ENCODE data around the gene PRKRIP1. TPM values are rescaled to one million over a fixed set of nuclear protein-coding genes. Genes with fewer than 3 reads are reported as not detected.
A peak's percentile ranks its signal among the peaks of the same experiment; 100 is the strongest.

Gene PRKRIP1
- total and polyA plus RNA-seq, 8 donors = 9.1 to 40.1 (median 11.6) TPM

DNA sequence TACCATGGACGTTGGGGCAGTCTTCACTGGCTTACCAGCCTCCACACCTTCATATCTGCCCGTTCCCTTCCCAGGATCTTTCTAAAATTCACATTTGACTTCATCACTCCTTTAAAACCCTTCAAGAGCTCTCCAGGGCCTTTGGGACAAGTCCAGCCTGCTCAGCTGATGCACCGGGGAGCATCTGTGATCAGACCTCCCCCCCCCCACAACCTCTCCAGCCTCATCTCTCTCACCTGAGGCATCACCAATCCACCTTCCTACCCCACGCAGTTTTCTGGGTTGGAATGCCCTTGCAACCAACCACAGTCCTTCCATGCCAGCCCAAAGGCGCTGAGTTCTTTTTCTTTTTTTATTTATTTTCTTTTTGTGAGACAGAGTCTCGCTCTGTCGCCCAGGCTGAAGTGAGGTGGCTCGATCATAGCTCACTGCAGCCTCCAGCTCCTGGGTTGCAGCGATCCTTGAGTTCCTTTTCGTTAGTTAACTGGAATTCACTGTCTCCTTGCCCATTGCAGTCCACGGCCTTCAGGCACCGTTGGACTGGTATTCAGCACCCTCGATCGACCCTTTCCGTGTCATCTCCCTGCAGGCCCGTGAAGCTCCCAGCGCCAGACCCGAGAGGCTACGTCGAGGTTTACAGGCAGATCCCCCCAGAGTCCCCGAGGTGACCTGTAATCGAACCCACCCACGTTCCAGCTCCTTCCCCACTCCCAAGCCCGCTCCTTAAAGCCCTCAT lies 67.8 kb downstream of the PRKRIP1 start:
- H3K27me3 ChIP-seq = no peaks in the 10 kb centered on the region
- no peak for FAIRE-seq
- DNase-seq = peak in 2 of 6 donors; percentile 16 to 38
- H3K36me3 ChIP-seq = no peaks in the 10 kb centered on the region
- ATAC-seq = peak in 3 of 4 donors; percentile 7 to 9 (median 8)
- no peaks in the 10 kb centered on the region for H3K9me3 ChIP-seq
- 7 to 10% methylated on average over 23 to 24 of the region's 24 CpGs for WGBS, 2 donors
- H3K27ac ChIP-seq = peak overlapping the region in 2 of 4 donors; percentile 38 to 71
- TF ChIP-seq, protein P1, sequence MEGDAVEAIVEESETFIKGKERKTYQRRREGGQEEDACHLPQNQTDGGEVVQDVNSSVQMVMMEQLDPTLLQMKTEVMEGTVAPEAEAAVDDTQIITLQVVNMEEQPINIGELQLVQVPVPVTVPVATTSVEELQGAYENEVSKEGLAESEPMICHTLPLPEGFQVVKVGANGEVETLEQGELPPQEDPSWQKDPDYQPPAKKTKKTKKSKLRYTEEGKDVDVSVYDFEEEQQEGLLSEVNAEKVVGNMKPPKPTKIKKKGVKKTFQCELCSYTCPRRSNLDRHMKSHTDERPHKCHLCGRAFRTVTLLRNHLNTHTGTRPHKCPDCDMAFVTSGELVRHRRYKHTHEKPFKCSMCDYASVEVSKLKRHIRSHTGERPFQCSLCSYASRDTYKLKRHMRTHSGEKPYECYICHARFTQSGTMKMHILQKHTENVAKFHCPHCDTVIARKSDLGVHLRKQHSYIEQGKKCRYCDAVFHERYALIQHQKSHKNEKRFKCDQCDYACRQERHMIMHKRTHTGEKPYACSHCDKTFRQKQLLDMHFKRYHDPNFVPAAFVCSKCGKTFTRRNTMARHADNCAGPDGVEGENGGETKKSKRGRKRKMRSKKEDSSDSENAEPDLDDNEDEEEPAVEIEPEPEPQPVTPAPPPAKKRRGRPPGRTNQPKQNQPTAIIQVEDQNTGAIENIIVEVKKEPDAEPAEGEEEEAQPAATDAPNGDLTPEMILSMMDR (IDR thresholded peaks at IDR 0.05) = no peak
- H3K4me1 ChIP-seq = peaks cover 0 to 15% (median 11%) of the 10 kb centered on the region in 3 donors
- H3K4me3 ChIP-seq = peak overlapping the region; percentile 91 to 100 (median 99)
- intact Hi-C loops (cut with DNase I) = no loop called here

DNA sequence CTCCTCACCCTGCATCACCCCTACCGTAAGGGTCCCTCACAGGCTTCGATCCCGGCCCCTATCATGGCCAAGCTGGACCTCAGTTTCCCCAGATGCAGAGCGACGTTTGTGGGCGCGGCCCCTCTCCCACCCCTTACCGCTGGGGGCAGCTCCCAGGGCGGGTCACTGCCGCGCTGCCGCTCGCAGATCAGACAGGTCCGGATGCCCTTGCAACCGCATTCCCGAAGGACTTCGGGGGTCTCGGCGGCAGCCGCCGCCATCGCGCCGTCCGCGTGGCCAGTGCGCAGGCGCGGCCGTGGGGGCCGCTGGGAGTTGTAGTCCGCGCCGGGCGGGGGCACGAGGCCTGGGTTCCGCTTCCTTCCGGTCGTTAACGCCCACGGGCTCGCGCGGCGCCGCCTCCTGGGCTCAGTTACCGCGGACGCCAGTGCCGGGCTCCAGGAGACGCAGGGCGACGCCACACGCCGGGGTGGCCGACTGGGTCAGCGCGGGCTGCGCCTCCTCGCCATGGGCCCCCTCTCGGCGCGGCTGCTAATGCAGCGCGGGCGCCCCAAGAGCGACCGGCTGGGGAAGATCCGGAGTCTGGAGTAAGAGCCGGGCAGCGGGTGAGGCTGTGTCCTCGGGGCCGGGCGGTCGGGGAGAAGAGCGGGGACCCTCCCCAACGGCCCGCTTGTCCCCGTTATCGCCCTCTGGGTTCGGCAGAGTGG lies 68.6 kb downstream of the PRKRIP1 start, which contains the start of the genes ALKBH4 and LRWD1:
ALKBH4 (minus strand) TSS at position 287 of the 704 bp plus-strand sequence; CDS start at position 260, 27 bp downstream.
LRWD1 (plus strand) TSS at position 408 of the 704 bp plus-strand sequence; CDS start at position 505, 97 bp downstream.
- Histone ChIP-seq H3K27ac (peak within 1 kb of the TSS in 2 of 4 donors; percentile 38 to 71), H3K4me3 (peak within 1 kb of the TSS; percentile 91 to 100 (median 99)), H3K36me3 (no peaks in the 10 kb centered on the region), H3K4me1 (peaks cover 0 to 15% (median 11%) of the 10 kb centered on the region in 3 donors), H3K27me3 (no peaks in the 10 kb centered on the region), H3K9me3 (no peaks in the 10 kb centered on the region)
- 0% methylated on average over 75 to 81 of the region's 81 CpGs for WGBS, 2 donors
- ATAC-seq = peak; percentile 98 to 99 (median 98)
- no peak for FAIRE-seq
- peak; percentile 91 to 98 (median 94) for DNase-seq
- TF ChIP-seq, protein P1 (IDR thresholded peaks at IDR 0.05) = no peak
- intact Hi-C loops (cut with DNase I) = no loop called here

DNA sequence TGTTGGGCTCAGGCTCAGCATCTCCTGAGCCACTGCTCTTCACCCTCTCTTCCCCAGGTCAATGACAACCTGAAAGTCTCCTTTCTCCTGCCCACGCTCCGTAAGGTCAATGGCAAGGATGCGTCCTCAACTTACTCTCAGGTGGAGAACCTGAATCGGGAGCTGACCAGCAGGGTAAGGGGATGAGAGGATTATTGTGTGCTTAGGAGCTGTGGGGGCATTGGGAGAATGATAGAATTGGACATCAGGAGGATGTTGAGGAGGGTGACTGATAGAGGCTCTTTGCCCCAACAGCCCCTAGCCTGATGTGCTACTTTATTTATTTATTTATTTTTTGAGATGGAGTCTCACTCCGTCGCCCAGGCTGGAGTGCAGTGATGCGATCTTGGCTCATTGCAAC lies 69.9 kb downstream of the PRKRIP1 start:
- Histone ChIP-seq H3K4me1 (peaks cover 0 to 15% (median 11%) of the 10 kb centered on the region in 3 donors), H3K9me3 (no peaks in the 10 kb centered on the region), H3K4me3 (peak overlapping the region in 1 of 4 donors; percentile 99), H3K36me3 (no peaks in the 10 kb centered on the region), H3K27me3 (no peaks in the 10 kb centered on the region), H3K27ac (no peak overlapping the region)
- intact Hi-C loops (cut with DNase I) = no loop called here
- TF ChIP-seq, protein P1 (IDR thresholded peaks at IDR 0.05) = no peak
- 94% methylated on average over 7 of the region's 7 CpGs for WGBS, 2 donors
- FAIRE-seq = no peak
- no peak for DNase-seq
- ATAC-seq = no peak

DNA sequence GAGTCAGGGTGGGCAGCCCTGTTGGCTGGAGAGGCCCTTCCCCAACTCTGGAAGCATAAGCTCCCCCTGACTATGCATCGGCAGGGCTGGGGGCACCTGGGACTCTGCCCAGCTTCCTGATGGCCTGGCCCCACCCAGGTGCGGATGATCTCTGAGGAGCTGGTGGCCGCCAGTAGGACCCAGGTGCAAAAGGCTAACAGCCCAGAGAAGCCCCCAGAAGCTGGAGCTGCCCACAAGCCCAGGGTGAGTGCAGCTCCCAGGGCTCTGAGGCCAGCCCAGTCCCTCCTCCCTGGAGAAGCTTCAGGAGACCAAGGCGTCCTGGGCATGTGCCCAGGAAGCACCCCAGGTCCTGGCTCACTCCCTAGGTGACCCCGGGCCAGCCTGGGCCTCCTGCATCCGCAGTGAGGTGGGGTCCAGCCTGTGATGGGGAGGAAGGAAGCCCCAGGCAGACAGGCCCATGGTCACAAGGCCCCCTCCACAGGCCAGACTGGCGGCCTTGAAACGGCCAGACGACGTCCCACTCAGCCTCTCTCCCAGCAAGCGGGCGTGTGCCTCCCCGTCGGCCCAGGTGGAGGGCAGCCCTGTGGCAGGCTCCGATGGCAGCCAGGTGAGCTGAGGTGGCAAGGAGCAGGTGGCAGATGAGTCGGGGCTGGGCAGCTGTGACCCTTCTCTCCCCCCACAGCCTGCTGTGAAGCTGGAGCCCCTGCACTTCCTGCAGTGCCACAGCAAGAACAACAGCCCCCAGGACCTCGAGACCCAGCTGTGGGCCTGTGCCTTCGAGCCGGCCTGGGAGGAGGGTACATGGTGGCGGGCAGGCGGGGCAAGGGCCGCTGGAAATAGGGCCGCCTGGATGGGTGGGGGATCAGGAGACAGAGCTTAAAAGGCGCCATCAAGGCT lies 71.7 kb downstream of the PRKRIP1 start:
- no peak for ATAC-seq

More for the DNA sequence above, 71.7 kb downstream of the PRKRIP1 start:
- 81 to 84% methylated on average over 22 to 24 of the region's 24 CpGs for WGBS, 2 donors
- Histone ChIP-seq H3K4me1 (peaks cover 0 to 15% (median 11%) of the 10 kb centered on the region in 3 donors), H3K9me3 (no peaks in the 10 kb centered on the region), H3K36me3 (no peaks in the 10 kb centered on the region), H3K4me3 (no peak overlapping the region), H3K27me3 (no peaks in the 10 kb centered on the region), H3K27ac (no peak overlapping the region)
- DNase-seq (peak in 3 of 6 donors; percentile 29 to 76 (median 51)), FAIRE-seq (no peak)
- TF ChIP-seq, protein P1 (IDR thresholded peaks at IDR 0.05) = no peak
- intact Hi-C loops (cut with DNase I) = no loop called here

Measured in pancreas (tissue), 10 donors.